DND-41 (cell line): ENCODE data around the gene STMN1.

ENCODE experiments used
- EZH2 ChIP-seq: IDR thresholded peaks from 3 replicates; pipeline ENCODE4 v1.6.1; 2012; ENCODE audit warnings: borderline replicate concordance, low read depth, mild to moderate bottlenecking, moderate library complexity, low read length, inconsistent platforms; ENCODE audit not compliant: severe bottlenecking
- TF ChIP-seq, protein P1 (sequence below): IDR thresholded peaks from 2 replicates; pipeline ENCODE4 v1.5.1; 2012; ENCODE audit warnings: borderline replicate concordance, low read length, moderate library complexity, mild to moderate bottlenecking; ENCODE audit not compliant: poor library complexity, severe bottlenecking; ENCODE audit errors: extremely low read depth

DNA sequence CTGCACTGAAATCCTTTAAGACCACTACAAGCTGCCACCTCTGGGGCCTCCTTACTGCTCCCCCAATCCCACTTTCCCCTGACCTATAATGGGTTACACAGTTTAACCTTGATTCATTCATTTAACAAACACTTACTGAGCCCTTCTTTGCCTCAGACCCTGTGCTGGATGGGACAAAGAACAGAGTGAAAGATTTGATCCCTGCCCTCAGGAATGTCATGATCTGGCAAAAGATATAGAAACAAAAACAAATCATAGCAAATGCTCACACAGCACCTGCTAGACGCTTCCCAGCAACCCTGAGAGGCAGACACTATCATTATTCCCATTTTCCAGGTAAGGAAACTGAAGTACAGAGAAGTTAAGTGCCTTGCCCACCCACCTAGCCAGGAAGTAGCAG lies 39.9 kb downstream of the STMN1 start:
- TF ChIP-seq, protein P1, sequence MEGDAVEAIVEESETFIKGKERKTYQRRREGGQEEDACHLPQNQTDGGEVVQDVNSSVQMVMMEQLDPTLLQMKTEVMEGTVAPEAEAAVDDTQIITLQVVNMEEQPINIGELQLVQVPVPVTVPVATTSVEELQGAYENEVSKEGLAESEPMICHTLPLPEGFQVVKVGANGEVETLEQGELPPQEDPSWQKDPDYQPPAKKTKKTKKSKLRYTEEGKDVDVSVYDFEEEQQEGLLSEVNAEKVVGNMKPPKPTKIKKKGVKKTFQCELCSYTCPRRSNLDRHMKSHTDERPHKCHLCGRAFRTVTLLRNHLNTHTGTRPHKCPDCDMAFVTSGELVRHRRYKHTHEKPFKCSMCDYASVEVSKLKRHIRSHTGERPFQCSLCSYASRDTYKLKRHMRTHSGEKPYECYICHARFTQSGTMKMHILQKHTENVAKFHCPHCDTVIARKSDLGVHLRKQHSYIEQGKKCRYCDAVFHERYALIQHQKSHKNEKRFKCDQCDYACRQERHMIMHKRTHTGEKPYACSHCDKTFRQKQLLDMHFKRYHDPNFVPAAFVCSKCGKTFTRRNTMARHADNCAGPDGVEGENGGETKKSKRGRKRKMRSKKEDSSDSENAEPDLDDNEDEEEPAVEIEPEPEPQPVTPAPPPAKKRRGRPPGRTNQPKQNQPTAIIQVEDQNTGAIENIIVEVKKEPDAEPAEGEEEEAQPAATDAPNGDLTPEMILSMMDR = no peak
- no peak for TF ChIP-seq EZH2
